Neuronal stem cell (in vitro differentiated cells): ENCODE measurements around the gene SAP25.
"Not testable (repeated sequence)": the region's sequence is repeated elsewhere in the genome, so short reads cannot be mapped to it uniquely, and the experiment has no call there.

Experiments
- DNase-seq: peaks from one replicate; pipeline ENCODE4 v3.0.0-alpha.2; 2013; ENCODE audit warnings: low spot score
- H2AFZ ChIP-seq: one replicate; pipeline ENCODE4 v1.6.1; 2013; ENCODE audit warnings: mild to moderate bottlenecking, low read length, inconsistent platforms
- H2AK5ac ChIP-seq: 2 replicates; pipeline ENCODE4 v1.6.1; 2013; ENCODE audit warnings: low read depth, mild to moderate bottlenecking, inconsistent platforms, low read length, moderate library complexity, mixed read lengths
- H2BK120ac ChIP-seq: 2 replicates; pipeline ENCODE4 v1.6.1; 2013; ENCODE audit warnings: low read depth, mild to moderate bottlenecking, inconsistent platforms, low read length, moderate library complexity, mixed read lengths
- H2BK12ac ChIP-seq: one replicate; pipeline ENCODE4 v1.6.1; 2013; ENCODE audit warnings: low read length, inconsistent platforms
- H2BK15ac ChIP-seq: 2 replicates; pipeline ENCODE4 v1.6.1; 2013; ENCODE audit warnings: mild to moderate bottlenecking, low read length, inconsistent platforms, mixed read lengths
- H2BK5ac ChIP-seq: one replicate; pipeline ENCODE4 v1.6.1; 2013; ENCODE audit warnings: inconsistent platforms, mild to moderate bottlenecking, low read length, moderate library complexity
- H3K14ac ChIP-seq: one replicate; pipeline ENCODE4 v1.6.1; 2013; ENCODE audit warnings: low read length, inconsistent platforms
- H3K18ac ChIP-seq: 2 replicates; pipeline ENCODE4 v1.6.1; 2013; ENCODE audit warnings: low read length, inconsistent platforms
- H3K23ac ChIP-seq: 2 replicates; pipeline ENCODE4 v1.6.1; 2013; ENCODE audit warnings: low read depth, mild to moderate bottlenecking, mixed read lengths, low read length, inconsistent platforms; ENCODE audit not compliant: poor library complexity
- H3K27ac ChIP-seq: replicated peaks from 3 replicates; pipeline ENCODE4 v1.5.1; 2013; ENCODE audit warnings: low read length, inconsistent platforms
- H3K27me3 ChIP-seq, 3 experiments: 2 replicates each; pipeline ENCODE4 v1.6.1; 2013; ENCODE audit warnings: low read length in 3 of 3, mild to moderate bottlenecking in 2 of 3, inconsistent platforms in 1 of 3, low read depth in 1 of 3, mixed read lengths in 1 of 3, moderate library complexity in 1 of 3; ENCODE audit not compliant: control insufficient read depth in 3 of 3, insufficient read depth in 3 of 3
- H3K36me3 ChIP-seq, 2 donors: replicated peaks in 1 of 2; 2 replicates each; pipeline ENCODE4 v1.6.1; 2013; ENCODE audit warnings: low read length in 2 of 2; ENCODE audit not compliant: control insufficient read depth in 2 of 2, insufficient read depth in 2 of 2
- H3K4ac ChIP-seq: 2 replicates; pipeline ENCODE4 v1.6.1; 2013; ENCODE audit warnings: inconsistent platforms, mild to moderate bottlenecking, low read length, moderate library complexity
- H3K4me1 ChIP-seq, 2 donors: 1 replicate in 1 of 2; 2 replicates in 1 of 2; pipeline ENCODE4 v1.6.1; 2013; ENCODE audit warnings: low read length in 2 of 2, low read depth in 1 of 2; ENCODE audit not compliant: control insufficient read depth in 2 of 2, insufficient read depth in 1 of 2
- H3K4me2 ChIP-seq: one replicate; pipeline ENCODE4 v1.6.1; 2013; ENCODE audit warnings: mild to moderate bottlenecking, low read length, inconsistent platforms; ENCODE audit not compliant: insufficient read depth, poor library complexity, severe bottlenecking
- H3K4me3 ChIP-seq, 2 donors: 2 replicates each; pipeline ENCODE4 v1.5.1; 2013; ENCODE audit warnings: low read length in 2 of 2, mild to moderate bottlenecking in 2 of 2, inconsistent platforms in 1 of 2, moderate library complexity in 1 of 2
- H3K79me1 ChIP-seq: one replicate; pipeline ENCODE4 v1.6.1; 2013; ENCODE audit warnings: low read depth, mild to moderate bottlenecking, inconsistent platforms, low read length, moderate library complexity
- H3K9ac ChIP-seq: one replicate; pipeline ENCODE4 v1.6.1; 2013; ENCODE audit warnings: mild to moderate bottlenecking, low read depth, low read length, inconsistent platforms; ENCODE audit not compliant: poor library complexity
- H3K9me3 ChIP-seq, 2 donors: replicated peaks in 1 of 2; 2 replicates each; pipeline versions ENCODE3 to v1.6.1; 2013; ENCODE audit warnings: low read length in 2 of 2, mild to moderate bottlenecking in 2 of 2, inconsistent platforms in 1 of 2, low read depth in 1 of 2, mixed read lengths in 1 of 2, moderate library complexity in 1 of 2; ENCODE audit not compliant: control insufficient read depth in 2 of 2, insufficient read depth in 1 of 2
- H4K8ac ChIP-seq: one replicate; pipeline ENCODE4 v1.6.1; 2013; ENCODE audit warnings: low read depth, mild to moderate bottlenecking, inconsistent platforms, low read length, moderate library complexity
- H4K91ac ChIP-seq: one replicate; pipeline ENCODE4 v1.6.1; 2013; ENCODE audit warnings: low read length, low read depth, mild to moderate bottlenecking, inconsistent platforms; ENCODE audit not compliant: poor library complexity
- WGBS, 2 donors: extraction: QIAGEN DNeasy Blood & Tissue Kit; methylation state at CpG; one replicate each; pipeline ENCODE4 v1.1.7; 2013; ENCODE audit warnings: missing lambda C conversion rate in 2 of 2, mixed read lengths in 1 of 2; ENCODE audit not compliant: insufficient read length in 2 of 2, insufficient replicate concordance in 1 of 2; ENCODE audit errors: extremely low coverage in 2 of 2; 5-methylcytosine and 5-hydroxymethylcytosine counted together

Gene SAP25

DNA sequence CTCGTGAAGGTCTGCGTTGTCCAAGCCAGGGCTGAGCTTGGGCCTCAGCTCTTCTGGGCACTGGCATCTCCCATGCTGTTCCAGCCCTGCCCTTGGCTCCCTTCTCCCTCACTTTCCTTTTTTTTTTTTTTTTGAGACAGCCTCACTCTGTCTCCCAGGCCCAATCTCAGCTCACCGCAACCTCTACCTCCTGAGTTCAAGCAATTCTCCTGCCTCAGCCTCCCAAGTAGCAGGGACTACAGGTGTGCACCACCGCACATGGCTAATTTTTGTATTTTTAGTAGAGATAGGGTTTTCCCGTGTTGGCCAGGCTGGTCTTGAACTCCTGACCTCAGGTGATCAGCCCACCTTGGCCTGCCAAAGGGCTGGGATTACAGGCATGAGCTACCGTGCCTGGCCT, 9.3 kb downstream of the SAP25 start:
- H3K4me3 ChIP-seq, H3K14ac ChIP-seq, H2BK5ac ChIP-seq, H2BK15ac ChIP-seq, H3K4me2 ChIP-seq, H3K27ac ChIP-seq, DNase-seq, H2BK120ac ChIP-seq, H3K27me3 ChIP-seq, H2BK12ac ChIP-seq, H4K91ac ChIP-seq, H3K79me1 ChIP-seq, H2AFZ ChIP-seq, H3K9me3 ChIP-seq, H4K8ac ChIP-seq: not testable (repeated sequence)
- H3K23ac ChIP-seq = peak overlapping the region; percentile 59
- WGBS, 2 donors = no CpG with 5 or more reads among the region's 6 CpGs
- H3K4me1 ChIP-seq = peaks cover 8 to 26% of the 10 kb centered on the region in 2 donors
- peak overlapping the region; percentile 73 for H2AK5ac ChIP-seq
- peak overlapping the region; percentile 63 for H3K9ac ChIP-seq
- H3K36me3 ChIP-seq = peaks cover 4 to 23% of the 10 kb centered on the region in 2 donors
- peak overlapping the region; percentile 34 for H3K18ac ChIP-seq
- H3K4ac ChIP-seq = peak overlapping the region; percentile 84

- H2BK5ac ChIP-seq = no peak overlapping the region
- no peaks in the 10 kb centered on the region for H3K79me1 ChIP-seq
- H3K4me1 ChIP-seq = peaks cover 4 to 21% of the 10 kb centered on the region in 2 donors
- DNase-seq = peak; percentile 74
- H3K18ac ChIP-seq = peak overlapping the region; percentile 34
- H3K9ac ChIP-seq = peak overlapping the region; percentile 63
- no peak overlapping the region for H3K4me3 ChIP-seq
- H4K91ac ChIP-seq = no peak overlapping the region
- H3K4ac ChIP-seq = peak overlapping the region; percentile 84
- peak overlapping the region; percentile 59 for H3K23ac ChIP-seq
- H3K27ac ChIP-seq = no peak overlapping the region
- H2AFZ ChIP-seq = peak overlapping the region; percentile 18
- peaks cover 4 to 25% of the 10 kb centered on the region in 2 donors for H3K36me3 ChIP-seq
- no peak overlapping the region for H4K8ac ChIP-seq
- no peak overlapping the region for H2BK12ac ChIP-seq
- peak overlapping the region; percentile 73 for H2AK5ac ChIP-seq
- no peak overlapping the region for H3K4me2 ChIP-seq
- no peak overlapping the region for H3K14ac ChIP-seq
- H2BK15ac ChIP-seq = no peak overlapping the region
- H2BK120ac ChIP-seq = no peak overlapping the region
- WGBS, 2 donors = no CpG with 5 or more reads among the region's 12 CpGs
- H3K9me3 ChIP-seq = no peaks in the 10 kb centered on the region
- H3K27me3 ChIP-seq = no peaks in the 10 kb centered on the region
Observed at GRCh38 chr7:100563809-100564400, 9.8 kb downstream of the SAP25 start.

DNA sequence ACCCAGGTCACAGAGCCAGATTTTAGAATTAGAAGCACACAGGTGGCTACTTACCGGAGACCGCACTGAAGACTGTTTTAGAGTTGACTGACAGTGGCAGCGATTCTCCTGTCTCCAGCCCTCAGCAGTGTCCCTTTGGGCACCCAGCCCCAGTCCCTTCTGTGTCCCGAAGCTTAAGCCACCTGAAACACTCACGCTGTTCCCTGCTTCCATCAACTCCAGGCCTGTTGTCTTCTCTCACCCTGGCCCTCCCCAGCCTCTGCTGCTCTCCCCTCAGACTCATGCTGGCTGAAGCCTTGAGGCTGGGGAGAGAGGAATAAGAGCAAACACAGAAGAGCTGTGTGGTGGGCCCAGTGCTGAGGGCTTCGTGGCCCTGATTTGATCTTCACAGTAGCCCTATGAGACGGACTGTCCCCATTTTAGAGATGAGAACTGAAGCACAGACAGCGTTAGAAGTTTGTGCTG, 10.6 kb downstream of the SAP25 start:
- H3K79me1 ChIP-seq = no peaks in the 10 kb centered on the region
- H3K36me3 ChIP-seq = peaks cover 4 to 25% of the 10 kb centered on the region in 2 donors
- H3K14ac ChIP-seq = no peak overlapping the region
- H2AK5ac ChIP-seq = no peak overlapping the region
- no peak overlapping the region for H2BK120ac ChIP-seq
- H2AFZ ChIP-seq = no peak overlapping the region
- H3K27me3 ChIP-seq = no peaks in the 10 kb centered on the region
- no peak overlapping the region for H2BK12ac ChIP-seq
- H3K4ac ChIP-seq = no peak overlapping the region
- peak overlapping the region; percentile 25 for H3K23ac ChIP-seq
- no peak overlapping the region for H2BK15ac ChIP-seq
- H3K9me3 ChIP-seq = no peaks in the 10 kb centered on the region
- H3K4me3 ChIP-seq = no peak overlapping the region
- H3K4me1 ChIP-seq = peaks cover 3 to 13% of the 10 kb centered on the region in 2 donors
- H4K91ac ChIP-seq = no peak overlapping the region
- no peak overlapping the region for H4K8ac ChIP-seq
- no peak overlapping the region for H3K27ac ChIP-seq
- WGBS, 2 donors = no CpG with 5 or more reads among the region's 8 CpGs
- DNase-seq = no peak
- no peak overlapping the region for H2BK5ac ChIP-seq
- H3K18ac ChIP-seq = no peak overlapping the region
- H3K9ac ChIP-seq = no peak overlapping the region
- H3K4me2 ChIP-seq = no peak overlapping the region

GRCh38 chr7:100562195-100563099, 11.3 kb downstream of the SAP25 start:
- no CpG with 5 or more reads among the region's 26 CpGs for whole genome bisulfite sequencing, 2 donors
- Histone ChIP-seq H3K4ac (no peak overlapping the region), H3K4me1 (peaks cover 3 to 7% of the 10 kb centered on the region in 2 donors), H3K27ac (no peak overlapping the region), H3K9ac (no peak overlapping the region), H2AFZ (no peak overlapping the region), H3K36me3 (peaks cover 4 to 29% of the 10 kb centered on the region in 2 donors), H3K18ac (no peak overlapping the region), H3K79me1 (no peaks in the 10 kb centered on the region), H2BK12ac (no peak overlapping the region), H3K14ac (no peak overlapping the region), H2AK5ac (no peak overlapping the region), H3K4me2 (no peak overlapping the region), H3K27me3 (no peaks in the 10 kb centered on the region), H3K9me3 (no peaks in the 10 kb centered on the region), H2BK15ac (no peak overlapping the region), H4K8ac (no peak overlapping the region), H2BK120ac (peak overlapping the region; percentile 39), H3K23ac (peak overlapping the region; percentile 57), H2BK5ac (no peak overlapping the region), H3K4me3 (no peak overlapping the region), H4K91ac (no peak overlapping the region)
- no peak for DNase-seq
